OCI-LY3 (cell line): Measurements from ENCODE around the gene DNAJC7.

Experiments used
- EZH2phosphoT487 ChIP-seq: fragments of 200-600 bp; shearing (Covaris generic); IDR thresholded peaks from 2 replicates; pipeline ENCODE4 v1.6.1; 2018; ENCODE audit warnings: antibody characterized with exemption, mixed run types, low read depth
- TF ChIP-seq, protein P1 (sequence below): fragments of 200-600, 300-600 bp; sonication (generic); IDR thresholded peaks from 2 replicates; pipeline ENCODE4 v1.5.1; 2014; ENCODE audit warnings: antibody characterized with exemption, low read length, low read depth

DNA sequence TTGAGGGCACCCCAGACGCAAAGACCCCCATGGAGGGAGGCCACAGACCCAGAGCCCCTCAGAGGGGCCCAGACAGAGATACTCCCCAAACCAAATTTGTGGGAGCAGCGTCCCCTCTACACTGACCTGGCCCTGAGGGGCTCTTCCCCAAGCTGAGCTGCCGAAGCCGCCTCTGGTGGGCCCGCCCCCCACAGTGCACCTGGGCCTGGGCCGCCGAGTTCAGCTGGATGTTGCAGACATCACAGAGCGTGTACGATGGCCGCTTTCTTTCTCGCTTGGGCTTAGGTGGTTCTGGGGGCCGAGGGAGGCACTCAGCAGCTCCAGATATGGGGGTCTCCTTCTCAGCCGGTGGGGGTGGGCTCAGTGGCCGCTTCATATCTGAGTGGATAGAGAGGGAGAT, 45.4 kb upstream of the DNAJC7 start:
- TF ChIP-seq, protein P1, sequence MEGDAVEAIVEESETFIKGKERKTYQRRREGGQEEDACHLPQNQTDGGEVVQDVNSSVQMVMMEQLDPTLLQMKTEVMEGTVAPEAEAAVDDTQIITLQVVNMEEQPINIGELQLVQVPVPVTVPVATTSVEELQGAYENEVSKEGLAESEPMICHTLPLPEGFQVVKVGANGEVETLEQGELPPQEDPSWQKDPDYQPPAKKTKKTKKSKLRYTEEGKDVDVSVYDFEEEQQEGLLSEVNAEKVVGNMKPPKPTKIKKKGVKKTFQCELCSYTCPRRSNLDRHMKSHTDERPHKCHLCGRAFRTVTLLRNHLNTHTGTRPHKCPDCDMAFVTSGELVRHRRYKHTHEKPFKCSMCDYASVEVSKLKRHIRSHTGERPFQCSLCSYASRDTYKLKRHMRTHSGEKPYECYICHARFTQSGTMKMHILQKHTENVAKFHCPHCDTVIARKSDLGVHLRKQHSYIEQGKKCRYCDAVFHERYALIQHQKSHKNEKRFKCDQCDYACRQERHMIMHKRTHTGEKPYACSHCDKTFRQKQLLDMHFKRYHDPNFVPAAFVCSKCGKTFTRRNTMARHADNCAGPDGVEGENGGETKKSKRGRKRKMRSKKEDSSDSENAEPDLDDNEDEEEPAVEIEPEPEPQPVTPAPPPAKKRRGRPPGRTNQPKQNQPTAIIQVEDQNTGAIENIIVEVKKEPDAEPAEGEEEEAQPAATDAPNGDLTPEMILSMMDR, result no peak
- no peak for TF ChIP-seq EZH2phosphoT487
